Thymus (tissue), 11 donors: ENCODE measurements around the gene TAC4. TPM values are rescaled to one million over a fixed set of nuclear protein-coding genes. Genes with fewer than 3 reads are reported as not detected.

Source experiments
- DNase-seq, 9 donors: peaks; one replicate each; pipeline ENCODE4 v3.0.0-alpha.2; 2013; ENCODE audit warnings: low spot score in 9 of 9, low read depth in 6 of 9, missing footprints in 1 of 9
- H3K27ac ChIP-seq, 2 donors: one replicate each; pipeline ENCODE4 v1.5.1; 2013; ENCODE audit warnings: control low read depth in 1 of 2, low read depth in 1 of 2, low read length in 1 of 2, mild to moderate bottlenecking in 1 of 2, moderate library complexity in 1 of 2
- H3K27me3 ChIP-seq, 2 donors: one replicate each; pipeline ENCODE4 v1.5.1; 2013; ENCODE audit warnings: low read length in 1 of 2; ENCODE audit not compliant: control insufficient read depth in 2 of 2, insufficient read depth in 1 of 2
- H3K36me3 ChIP-seq, 2 donors: one replicate each; pipeline ENCODE4 v1.5.1; 2013; ENCODE audit warnings: low read length in 1 of 2, mild to moderate bottlenecking in 1 of 2, moderate library complexity in 1 of 2; ENCODE audit not compliant: control insufficient read depth in 2 of 2, insufficient read depth in 2 of 2
- H3K4me1 ChIP-seq, 2 donors: one replicate each; pipeline ENCODE4 v1.5.1; 2013; ENCODE audit warnings: low read length in 2 of 2; ENCODE audit not compliant: control insufficient read depth in 2 of 2, insufficient read depth in 2 of 2
- H3K4me3 ChIP-seq, 2 donors: one replicate each; pipeline ENCODE4 v1.5.1; 2013; ENCODE audit warnings: low read length in 2 of 2, control low read depth in 1 of 2, mild to moderate bottlenecking in 1 of 2
- H3K9me3 ChIP-seq, 2 donors: one replicate each; pipeline ENCODE4 v1.5.1; 2013; ENCODE audit warnings: low read length in 1 of 2, mild to moderate bottlenecking in 1 of 2; ENCODE audit not compliant: control insufficient read depth in 2 of 2, insufficient read depth in 1 of 2
- WGBS: extraction: QIAGEN DNeasy Blood & Tissue Kit; methylation state at CpG from one replicate; pipeline ENCODE4 v1.1.7; 2013; 5-methylcytosine and 5-hydroxymethylcytosine counted together
- polyA plus RNA-seq: library from polyadenylated mRNA; stranded (reverse); fragments of 200-250 nt; gene quantifications from one replicate; pipeline ENCODE4 v1.2.3, GENCODE V29; 2013
- total RNA-seq: library from RNA; stranded (reverse); fragments of 120-200 nt; gene quantifications from one replicate; pipeline ENCODE4 v1.2.4, GENCODE V29; 2013
- donor health status: healthy.

TAC4 gene
- total and polyA plus RNA-seq, 2 donors: 0.14 to 0.32 TPM

GRCh38 chr17:49875685-49876084, 27.8 kb upstream of the TAC4 start:
- Histone ChIP-seq H3K4me1 (peaks cover 4 to 14% of the 10 kb centered on the region in 2 donors), H3K4me3 (no peak overlapping the region), H3K27ac (no peak overlapping the region), H3K27me3 (peaks cover 23 to 72% of the 10 kb centered on the region in 2 donors), H3K36me3 (no peaks in the 10 kb centered on the region), H3K9me3 (no peaks in the 10 kb centered on the region)
- no peak for DNase-seq
- WGBS: 80% methylated on average over 9 of the region's 9 CpGs

- Histone ChIP-seq H3K27me3 (peaks cover 18 to 64% of the 10 kb centered on the region in 2 donors), H3K27ac (no peak overlapping the region), H3K4me3 (no peak overlapping the region), H3K36me3 (no peaks in the 10 kb centered on the region), H3K4me1 (peaks cover 4 to 11% of the 10 kb centered on the region in 2 donors), H3K9me3 (no peaks in the 10 kb centered on the region)
- 98% methylated on average over 2 of the region's 2 CpGs for WGBS
- no peak for DNase-seq
Measured at GRCh38 chr17:49874911-49875310, 27.0 kb upstream of the TAC4 start.

- 88% methylated on average over 3 of the region's 3 CpGs for WGBS
- no peak overlapping the region for H3K27ac ChIP-seq
- H3K27me3 ChIP-seq: peaks cover 11 to 59% of the 10 kb centered on the region in 2 donors
- no peak overlapping the region for H3K4me3 ChIP-seq
- peaks cover 4 to 11% of the 10 kb centered on the region in 2 donors for H3K4me1 ChIP-seq
- H3K36me3 ChIP-seq: no peaks in the 10 kb centered on the region
- DNase-seq: no peak
- no peaks in the 10 kb centered on the region for H3K9me3 ChIP-seq
Measured at GRCh38 chr17:49873926-49874325, 26.1 kb upstream of the TAC4 start.

- H3K36me3 ChIP-seq: no peaks in the 10 kb centered on the region
- H3K9me3 ChIP-seq: no peaks in the 10 kb centered on the region
- H3K27ac ChIP-seq: no peak overlapping the region
- H3K27me3 ChIP-seq: peaks cover 10 to 56% of the 10 kb centered on the region in 2 donors
- peaks cover 4 to 11% of the 10 kb centered on the region in 2 donors for H3K4me1 ChIP-seq
- DNase-seq: no peak
- WGBS: 84% methylated on average over 6 of the region's 6 CpGs
- H3K4me3 ChIP-seq: no peak overlapping the region
Measured at GRCh38 chr17:49873466-49873865, 25.6 kb upstream of the TAC4 start.

GRCh38 chr17:49872754-49873377, 25.0 kb upstream of the TAC4 start:
- 74% methylated on average over 6 of the region's 6 CpGs for WGBS
- Histone ChIP-seq H3K36me3 (no peaks in the 10 kb centered on the region), H3K27ac (no peak overlapping the region), H3K27me3 (peaks cover 6 to 56% of the 10 kb centered on the region in 2 donors), H3K4me1 (peaks cover 4 to 11% of the 10 kb centered on the region in 2 donors), H3K4me3 (no peak overlapping the region), H3K9me3 (no peaks in the 10 kb centered on the region)
- DNase-seq: peak in 1 of 9 donors; percentile 36

GRCh38 chr17:49871211-49871610, 23.3 kb upstream of the TAC4 start:
- H3K27ac ChIP-seq: no peak overlapping the region
- no peak overlapping the region for H3K4me3 ChIP-seq
- peaks cover 4 to 11% of the 10 kb centered on the region in 2 donors for H3K4me1 ChIP-seq
- H3K36me3 ChIP-seq: no peaks in the 10 kb centered on the region
- 92% methylated on average over 7 of the region's 7 CpGs for WGBS
- no peaks in the 10 kb centered on the region for H3K9me3 ChIP-seq
- peaks cover 6 to 46% of the 10 kb centered on the region in 2 donors for H3K27me3 ChIP-seq
- DNase-seq: no peak

- H3K9me3 ChIP-seq: no peaks in the 10 kb centered on the region
- DNase-seq: no peak
- H3K27me3 ChIP-seq: peaks cover 3 to 40% of the 10 kb centered on the region in 2 donors
- peaks cover 4 to 11% of the 10 kb centered on the region in 2 donors for H3K4me1 ChIP-seq
- 91% methylated on average over 11 of the region's 11 CpGs for WGBS
- no peak overlapping the region for H3K27ac ChIP-seq
- H3K36me3 ChIP-seq: no peaks in the 10 kb centered on the region
- H3K4me3 ChIP-seq: no peak overlapping the region
Measured at GRCh38 chr17:49870298-49870697, 22.4 kb upstream of the TAC4 start.

GRCh38 chr17:49869038-49869374, 21.1 kb upstream of the TAC4 start:
- H3K27me3 ChIP-seq: peaks cover 3 to 36% of the 10 kb centered on the region in 2 donors

GRCh38 chr17:49866882-49867413, 19.1 kb upstream of the TAC4 start:
- WGBS: 84% methylated on average over 3 of the region's 3 CpGs

More at GRCh38 chr17:49869038-49869374, 21.1 kb upstream of the TAC4 start:
- Histone ChIP-seq H3K36me3 (no peaks in the 10 kb centered on the region), H3K4me3 (no peak overlapping the region), H3K4me1 (peaks cover 4 to 11% of the 10 kb centered on the region in 2 donors), H3K27ac (no peak overlapping the region), H3K9me3 (no peaks in the 10 kb centered on the region)
- 57% methylated on average over 1 of the region's 1 CpG for WGBS
- no peak for DNase-seq

More at GRCh38 chr17:49866882-49867413, 19.1 kb upstream of the TAC4 start:
- Histone ChIP-seq H3K27me3 (peaks cover 3 to 50% of the 10 kb centered on the region in 2 donors), H3K36me3 (no peaks in the 10 kb centered on the region), H3K4me3 (no peak overlapping the region), H3K9me3 (no peaks in the 10 kb centered on the region), H3K4me1 (no peaks in the 10 kb centered on the region), H3K27ac (no peak overlapping the region)
- no peak for DNase-seq
